PFSK-1 (cell line): ENCODE data around the gene RBM20.

Experiments used
- POLR2AphosphoS5 ChIP-seq: IDR thresholded peaks from 2 replicates; pipeline ENCODE4 v1.6.1; 2012; ENCODE audit warnings: low read depth, mild to moderate bottlenecking, control low read depth, low read length, moderate library complexity
- TAF1 ChIP-seq: IDR thresholded peaks from 2 replicates; pipeline ENCODE4 v1.6.1; 2012; ENCODE audit warnings: low read length, control low read depth, borderline replicate concordance; ENCODE audit not compliant: insufficient read depth

GRCh38 chr10:110771991-110772390, 127.9 kb downstream of the RBM20 start:
- no peak for TF ChIP-seq POLR2AphosphoS5
- TF ChIP-seq TAF1, result no peak
